K562 (cell line): ENCODE results near the gene MRPL28. TPM values are rescaled to one million over a fixed set of nuclear protein-coding genes. Genes with fewer than 3 reads are reported as not detected.

Experiments
- ATF6 ChIP-seq: sonication (generic); formaldehyde crosslinking; IDR thresholded peaks from 2 replicates; pipeline ENCODE4 v1.4.0; 2020; ENCODE audit warnings: mild to moderate bottlenecking, missing genetic modification reagents
- BRCA1 ChIP-seq, 2 experiments: fragments of 450-650 bp in 1 of 2; sonication (generic) in 1 of 2; formaldehyde crosslinking in 1 of 2; IDR thresholded peaks; 2 replicates each; pipeline versions ENCODE4 v1.5.0 to v1.6.1; 2017 to 2020; ENCODE audit warnings: mild to moderate bottlenecking in 1 of 2, missing genetic modification reagents in 1 of 2
- CTCFL ChIP-seq: IDR thresholded peaks from 2 replicates; pipeline ENCODE4 v1.6.1; 2011; ENCODE audit warnings: borderline replicate concordance, low read depth, mild to moderate bottlenecking, moderate library complexity, low read length; ENCODE audit not compliant: insufficient read depth, poor library complexity, severe bottlenecking
- CXXC5 ChIP-seq: fragments of 250-450 bp; sonication (Bioruptor Pico); IDR thresholded peaks from 2 replicates; pipeline ENCODE4 v1.8.0; 2022; ENCODE audit warnings: inconsistent platforms, mild to moderate bottlenecking, moderate library complexity
- EP400 ChIP-seq: fragments of 450-650 bp; IDR thresholded peaks from 2 replicates; pipeline ENCODE4 v1.6.1; 2017; ENCODE audit warnings: antibody characterized with exemption, mild to moderate bottlenecking, moderate library complexity
- HOMEZ ChIP-seq: fragments of 250-450 bp; sonication (Bioruptor Pico); IDR thresholded peaks from 2 replicates; pipeline ENCODE4 v1.4.0; 2020; ENCODE audit warnings: mild to moderate bottlenecking, moderate library complexity
- ILF3 ChIP-seq: fragments of 450-650 bp; IDR thresholded peaks from 2 replicates; pipeline ENCODE4 v1.6.1; 2018; ENCODE audit warnings: antibody characterized with exemption, mild to moderate bottlenecking, moderate library complexity, borderline replicate concordance
- IRF9 ChIP-seq: fragments of 450-650 bp; IDR thresholded peaks from 2 replicates; pipeline ENCODE4 v1.6.1; 2016; ENCODE audit warnings: missing biosample characterization, missing genetic modification characterization
- MECOM ChIP-seq: fragments of 250-450 bp; sonication (Bioruptor Pico); IDR thresholded peaks from 2 replicates; pipeline ENCODE4 v1.8.0; 2022; ENCODE audit warnings: inconsistent platforms
- MTA1 ChIP-seq: fragments of 450-650 bp; IDR thresholded peaks from 2 replicates; pipeline ENCODE4 v1.6.1; 2017; ENCODE audit warnings: borderline replicate concordance
- RFX1 ChIP-seq: fragments of 450-650 bp; IDR thresholded peaks from 2 replicates; pipeline ENCODE4 v1.6.1; 2016; ENCODE audit warnings: mild to moderate bottlenecking, moderate library complexity
- STAT5A ChIP-seq: IDR thresholded peaks from 2 replicates; pipeline ENCODE4 v1.6.1; 2012; ENCODE audit warnings: low read length, inconsistent platforms, borderline replicate concordance
- THRB ChIP-seq: fragments of 450-650 bp; formaldehyde crosslinking; conservative IDR thresholded peaks from 2 replicates; pipeline ENCODE4 v1.4.0; 2022; ENCODE audit warnings: mild to moderate bottlenecking, missing genetic modification characterization
- YY1 ChIP-seq, 3 experiments: IDR thresholded peaks; 2 replicates each; pipeline ENCODE4 v1.6.1; 2011; ENCODE audit warnings: low read length in 2 of 3, mild to moderate bottlenecking in 2 of 3, moderate library complexity in 2 of 3, borderline replicate concordance in 1 of 3, control low read depth in 1 of 3, low read depth in 1 of 3; ENCODE audit not compliant: insufficient read depth in 3 of 3, insufficient replicate concordance in 2 of 3, control insufficient read depth in 1 of 3, insufficient read length in 1 of 3; ENCODE audit errors: extremely low read depth in 1 of 3
- ZNF766 ChIP-seq: fragments of 200-800 bp; sonication (Bioruptor generic); conservative IDR thresholded peaks from 2 replicates; pipeline ENCODE4 v1.6.1; 2016; ENCODE audit warnings: missing genetic modification characterization, missing compliant biosample characterization
- polyA plus RNA-seq, 8 experiments: library from polyadenylated mRNA; depleted of rRNA in 4 of 8; stranded (reverse) in 5 of 8; unstranded in 3 of 8; fragments of >200 nt; fragmentation: Nextera tagmentation in 2 of 8; fragmentation: Illumina TruSeq in 1 of 8; extraction: Ambion mirVana in 2 of 8; extraction: Trizol in 1 of 8; gene quantifications; 2 replicates each; pipeline versions ENCODE4 v1.2.1 to v1.2.3, GENCODE V29; 2011 to 2014; ENCODE audit warnings: inconsistent platforms in 1 of 8, missing spikeins in 1 of 8
- total RNA-seq, 7 experiments: library from RNA; depleted of rRNA in 6 of 7; stranded (reverse); fragments of >200 nt in 6 of 7; fragmentation: Illumina TruSeq in 2 of 7; extraction: Trizol in 2 of 7; gene quantifications; 2 replicates each; pipeline versions ENCODE4 v1.2.1 to v1.2.3, GENCODE V29; 2011 to 2021; ENCODE audit warnings: low replicate concordance in 1 of 7

The MRPL28 gene
- total and polyA plus RNA-seq, 9 of the 15 experiments (the other 6 are each of a cell fraction or from before 2014, with no cell fraction given): 2.5 to 323 (median 175) TPM

GRCh38 chr16:397135-397661 is 26.9 kb upstream of the MRPL28 start, which contains the start of gene NME4 (continued):
- no peak for TF ChIP-seq ATF6
- TF ChIP-seq THRB (CRISPR knock-in tag): no peak
- no peak for TF ChIP-seq STAT5A
- TF ChIP-seq BRCA1 (IDR thresholded peaks at IDR 0.05): no peak
- TF ChIP-seq BRCA1 (CRISPR knock-in tag; IDR thresholded peaks at IDR 0.05): no peak
- 0 out of 2 replicates have a peak, but pooled peaks have one; percentile 11 for TF ChIP-seq ZNF766 (CRISPR knock-in tag)
- no peak for TF ChIP-seq MECOM (CRISPR knock-in tag)
- TF ChIP-seq ILF3: no peak
- no peak for TF ChIP-seq EP400
- no peak for TF ChIP-seq IRF9 (tag)
- TF ChIP-seq YY1 (IDR thresholded peaks at IDR 0.05; ENCODE audit: borderline replicate concordance in 1 of 3, control insufficient read depth in 1 of 3, extremely low read depth in 1 of 3, insufficient read depth in 3 of 3, insufficient read length in 1 of 3, insufficient replicate concordance in 2 of 3, low read depth in 1 of 3, low read length in 2 of 3): peak in 2 of 3 experiments; percentile 37 to 78
- TF ChIP-seq MTA1: no peak
- TF ChIP-seq CTCFL: peak; percentile 24
- TF ChIP-seq CXXC5: peak; percentile 75
- no peak for TF ChIP-seq HOMEZ (CRISPR knock-in tag)
- TF ChIP-seq RFX1: no peak
